Activated CD8-positive, alpha-beta T cell treated with anti-CD3 and anti-CD28 coated beads, Interleukin-2, amount 10 ng/mL, durations not matched to agents 7 days and 5 days (primary cell): ENCODE results near the gene CAMK2B. TPM values are rescaled to one million over a fixed set of nuclear protein-coding genes. Genes with fewer than 3 reads are reported as not detected.

Experiments used
- ATAC-seq: fragments of 150-1000 bp; cut with Tn5 transposase; one replicate; pipeline ENCODE4 v1.10.0; 2021; ENCODE audit warnings: moderate library complexity
- CTCF ChIA-PET: fragments of 350-600 bp; sonication (Branson Sonifier 250); formaldehyde crosslinking; loops from one replicate; lab custom pipeline; 2021; ENCODE audit warnings: antibody characterized with exemption; lab: Charles Lee
- POLR2A ChIA-PET: fragments of 350-600 bp; sonication (Branson Sonifier 250); formaldehyde crosslinking; loops from one replicate; lab custom pipeline; 2021; ENCODE audit warnings: antibody characterized with exemption; lab: Charles Lee
- DNase-seq: peaks from one replicate; pipeline ENCODE4 v3.0.0-alpha.2; 2020
- H3K27ac Mint-ChIP-seq: one replicate; pipeline ENCODE4 v1.8.0; 2021; ENCODE audit warnings: mild to moderate bottlenecking, mixed read lengths
- H3K27me3 Mint-ChIP-seq: one replicate; pipeline ENCODE4 v1.8.0; 2021; ENCODE audit warnings: low read depth, mixed read lengths
- H3K36me3 Mint-ChIP-seq: one replicate; pipeline ENCODE4 v1.8.0; 2021; ENCODE audit warnings: low read depth, mixed read lengths
- H3K4me1 Mint-ChIP-seq: one replicate; pipeline ENCODE4 v1.8.0; 2021; ENCODE audit warnings: low read depth, mixed read lengths
- H3K4me3 Mint-ChIP-seq: one replicate; pipeline ENCODE4 v1.8.0; 2021; ENCODE audit warnings: mild to moderate bottlenecking, mixed read lengths
- H3K9me3 Mint-ChIP-seq: one replicate; pipeline ENCODE4 v1.8.0; 2022; ENCODE audit warnings: mixed read lengths; ENCODE audit not compliant: insufficient read depth
- total RNA-seq, 2 experiments: library from RNA; stranded (reverse); gene quantifications; one replicate each; pipeline ENCODE4 v1.2.3, GENCODE V29; 2021

CAMK2B gene
- total RNA-seq, 2 experiments from 2014 or later, result not detected

DNA sequence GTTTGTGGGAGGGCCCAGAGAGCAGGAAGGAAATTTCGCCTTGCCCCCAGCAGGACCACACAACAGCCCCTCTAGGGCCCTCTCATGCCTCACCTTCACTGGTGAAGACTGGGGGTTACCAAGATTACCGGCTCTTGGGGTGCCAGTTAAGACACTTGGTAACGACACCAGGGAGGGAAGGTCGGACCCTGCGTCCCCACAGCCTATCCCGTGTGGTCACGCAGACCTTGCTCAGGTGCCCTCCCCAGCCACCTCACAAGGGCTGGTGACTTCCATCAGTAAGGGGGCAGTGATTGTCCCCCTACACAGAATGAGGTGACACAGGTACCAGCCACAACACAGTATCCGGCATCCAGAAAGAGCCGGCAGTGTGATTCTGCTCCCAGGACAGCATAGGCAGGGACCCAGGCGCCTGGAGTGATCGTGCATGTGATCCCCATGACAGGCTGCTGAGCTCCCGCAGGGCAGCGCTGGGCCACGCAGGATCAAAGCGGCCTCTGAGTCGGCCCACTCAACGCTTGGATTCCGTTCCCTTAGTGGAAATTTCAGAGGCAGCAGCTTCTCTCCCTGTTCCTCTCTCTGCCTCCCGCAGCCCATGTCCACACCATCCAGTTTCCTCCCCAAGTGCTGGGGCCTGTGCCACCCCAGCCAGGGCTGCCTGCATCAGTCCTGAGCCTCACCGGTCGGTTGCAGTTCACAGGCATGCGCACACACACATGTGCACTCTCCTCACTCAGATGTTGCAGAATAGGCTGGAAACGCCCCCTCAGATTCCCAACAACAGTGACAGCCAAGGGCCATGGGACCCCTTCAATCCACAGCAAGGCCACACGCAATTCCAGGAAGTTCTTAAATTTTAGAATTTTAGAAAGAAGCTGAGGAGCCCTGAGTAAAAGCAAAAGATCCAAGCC lies 35.8 kb downstream of the CAMK2B start:
- POLR2A ChIA-PET, result interaction anchor here (0.5 kb wide), 1 partner anchor 441 kb away, joined by 3 read pairs; no protein-coding TSS in a partner anchor
- no peak for DNase-seq
- H3K9me3 Mint-ChIP-seq, result no peaks in the 10 kb centered on the region
- CTCF ChIA-PET, result no interaction called here
- H3K4me1 Mint-ChIP-seq, result no peaks in the 10 kb centered on the region
- ATAC-seq, result no peak
- no peaks in the 10 kb centered on the region for H3K36me3 Mint-ChIP-seq
- peaks cover 21% of the 10 kb centered on the region for H3K27me3 Mint-ChIP-seq
- no peak overlapping the region for H3K27ac Mint-ChIP-seq
- no peak overlapping the region for H3K4me3 Mint-ChIP-seq

DNA sequence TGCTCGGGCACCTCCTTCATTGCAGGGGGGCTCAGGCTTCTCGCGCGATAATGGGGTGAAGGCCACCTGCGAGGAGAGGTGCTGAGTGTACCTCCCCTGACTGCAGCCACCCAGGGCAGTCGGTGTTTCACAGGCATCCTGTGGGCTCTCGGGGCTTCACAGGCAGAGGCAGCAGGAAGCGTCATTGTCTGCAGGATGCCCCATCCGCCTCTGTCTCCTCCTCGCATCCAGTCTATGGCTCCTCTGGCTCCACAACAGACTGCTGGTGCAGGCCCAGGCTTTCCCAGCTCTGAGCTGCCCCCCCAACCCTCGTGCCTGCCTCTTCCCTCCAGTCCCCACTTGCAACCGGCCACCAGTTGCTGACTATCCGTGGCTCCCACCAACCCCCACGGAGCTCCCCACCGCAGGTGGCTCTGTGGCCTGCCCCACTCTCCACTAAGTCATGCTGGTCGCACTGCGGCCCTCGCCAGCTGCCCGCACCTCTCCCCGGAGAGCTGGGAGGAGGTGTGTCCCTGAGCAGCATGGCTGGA lies 36.5 kb downstream of the CAMK2B start:
- Mint-ChIP-seq H3K36me3 (no peaks in the 10 kb centered on the region), H3K27me3 (peaks cover 17% of the 10 kb centered on the region), H3K4me3 (no peak overlapping the region), H3K9me3 (no peaks in the 10 kb centered on the region), H3K27ac (no peak overlapping the region), H3K4me1 (no peaks in the 10 kb centered on the region)
- ChIA-PET POLR2A (no interaction called here), CTCF (no interaction called here)
- DNase-seq (no peak), ATAC-seq (no peak)

DNA sequence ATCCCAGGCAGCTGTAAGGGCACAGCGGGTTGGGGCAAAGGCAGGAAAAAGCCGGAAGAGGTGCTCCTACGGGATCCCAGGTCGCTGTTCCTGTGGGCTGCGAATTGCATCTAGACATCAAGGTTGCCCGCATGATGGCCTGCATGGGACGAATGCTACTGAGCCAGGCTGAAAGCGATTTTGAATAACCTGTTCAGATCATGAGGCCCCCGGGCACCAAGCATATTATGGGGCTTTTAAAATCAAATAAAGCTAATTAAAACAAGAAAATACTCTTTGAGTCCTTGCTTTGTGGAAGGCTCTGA lies 37.1 kb downstream of the CAMK2B start:
- ChIA-PET CTCF (no interaction called here), POLR2A (no interaction called here)
- DNase-seq, result no peak
- Mint-ChIP-seq H3K36me3 (no peaks in the 10 kb centered on the region), H3K9me3 (no peaks in the 10 kb centered on the region), H3K4me3 (no peak overlapping the region), H3K27ac (no peak overlapping the region), H3K4me1 (no peaks in the 10 kb centered on the region), H3K27me3 (peaks cover 17% of the 10 kb centered on the region)
- no peak for ATAC-seq

DNA sequence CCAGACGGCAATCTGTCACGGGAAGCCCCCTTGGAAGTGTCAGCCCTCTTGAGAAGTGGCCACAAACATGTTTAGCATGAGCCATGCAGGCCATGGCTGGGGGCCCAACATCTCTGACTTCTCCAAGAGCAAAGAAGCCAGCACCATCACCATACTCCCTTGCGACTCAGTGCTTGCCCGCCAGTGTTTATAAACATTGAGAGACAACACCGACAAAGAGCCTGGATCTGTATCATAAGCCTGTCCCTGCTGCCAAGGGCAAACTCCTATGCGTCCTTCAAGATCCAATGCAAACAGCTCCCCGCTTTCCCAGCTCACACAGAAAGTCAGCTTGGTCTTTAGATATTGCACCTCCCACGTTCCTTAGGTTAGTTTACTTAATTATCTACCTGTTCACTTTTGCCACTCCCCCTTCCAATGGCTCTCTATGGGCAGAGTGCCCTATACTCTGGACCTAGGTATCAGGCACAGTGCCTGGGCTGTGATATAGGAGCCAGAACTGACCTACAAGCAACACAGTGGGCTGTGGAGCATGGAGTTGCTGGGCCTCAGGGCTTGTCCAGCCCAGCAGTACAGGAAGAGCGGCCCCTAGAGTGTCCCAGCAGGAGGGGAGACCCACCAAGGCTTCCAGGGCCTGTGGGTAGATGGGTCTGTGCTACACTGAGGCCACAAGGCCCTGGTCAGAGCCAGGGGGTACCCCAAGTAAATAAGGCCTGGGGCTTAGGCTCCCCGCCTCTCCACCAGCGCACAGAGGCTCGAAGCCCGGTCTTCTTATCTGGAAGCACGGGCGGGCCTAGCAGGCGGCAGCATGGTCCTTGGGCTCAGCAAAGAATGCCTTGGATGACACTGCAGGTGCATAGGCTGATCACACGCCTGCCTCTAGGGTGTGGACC lies 37.7 kb downstream of the CAMK2B start:
- POLR2A ChIA-PET, result no interaction called here
- Mint-ChIP-seq H3K36me3 (no peaks in the 10 kb centered on the region), H3K9me3 (no peaks in the 10 kb centered on the region), H3K4me3 (no peak overlapping the region), H3K4me1 (no peaks in the 10 kb centered on the region), H3K27me3 (peaks cover 13% of the 10 kb centered on the region), H3K27ac (no peak overlapping the region)
- ATAC-seq (no peak), DNase-seq (no peak)
- CTCF ChIA-PET, result interaction anchor here (1.2 kb wide), 1 partner anchor 46 kb away, joined by 3 read pairs; no protein-coding TSS in a partner anchor

DNA sequence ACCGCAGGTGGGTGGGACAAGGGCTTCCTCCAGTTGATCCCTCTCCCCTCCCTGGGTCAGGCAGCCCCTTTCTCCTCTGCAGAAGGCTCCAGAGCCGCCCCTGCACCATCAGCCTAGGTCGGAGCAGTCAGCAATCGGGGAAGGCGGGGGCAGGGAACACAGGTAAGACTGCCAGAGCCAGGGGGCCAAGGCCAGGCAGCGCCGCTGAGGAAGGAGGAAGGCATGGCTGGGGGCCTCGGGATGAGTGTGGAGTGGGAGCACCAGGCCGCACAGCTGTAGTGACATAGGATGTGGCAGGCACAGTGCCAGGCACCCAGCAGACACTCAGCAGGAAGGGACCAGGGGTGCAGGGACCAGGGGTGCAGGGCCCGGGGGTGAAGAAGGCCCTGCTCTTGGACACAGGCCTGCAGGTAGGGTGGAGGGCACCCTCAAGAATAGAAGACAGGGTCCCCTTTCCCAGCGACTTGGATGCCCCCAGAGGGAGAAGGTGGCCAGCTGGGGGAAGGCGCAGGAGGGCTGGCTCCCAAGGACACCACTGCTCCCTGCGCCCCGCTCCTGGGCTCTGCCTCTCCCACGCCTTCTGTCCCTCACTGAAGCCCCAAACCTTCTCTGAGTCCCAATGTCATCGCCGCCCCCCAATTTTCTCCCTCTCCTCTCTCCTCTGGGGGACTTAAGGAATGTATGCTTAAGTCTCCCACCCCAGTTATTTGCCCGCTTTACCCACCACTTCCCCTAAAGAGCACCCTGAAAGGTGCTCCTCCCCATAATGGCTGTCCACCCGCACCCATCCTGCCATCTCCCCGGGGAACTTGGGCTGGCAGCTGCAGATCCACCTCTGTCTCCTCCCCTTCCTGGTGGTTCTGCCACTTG lies 38.5 kb downstream of the CAMK2B start:
- POLR2A ChIA-PET, result no interaction called here
- Mint-ChIP-seq H3K36me3 (no peaks in the 10 kb centered on the region), H3K9me3 (no peaks in the 10 kb centered on the region), H3K27ac (no peak overlapping the region), H3K27me3 (peaks cover 9% of the 10 kb centered on the region), H3K4me1 (no peaks in the 10 kb centered on the region), H3K4me3 (no peak overlapping the region)
- DNase-seq, result no peak
- CTCF ChIA-PET, result interaction anchor here (1.2 kb wide), 1 partner anchor 46 kb away, joined by 3 read pairs; no protein-coding TSS in a partner anchor
- ATAC-seq, result no peak

DNA sequence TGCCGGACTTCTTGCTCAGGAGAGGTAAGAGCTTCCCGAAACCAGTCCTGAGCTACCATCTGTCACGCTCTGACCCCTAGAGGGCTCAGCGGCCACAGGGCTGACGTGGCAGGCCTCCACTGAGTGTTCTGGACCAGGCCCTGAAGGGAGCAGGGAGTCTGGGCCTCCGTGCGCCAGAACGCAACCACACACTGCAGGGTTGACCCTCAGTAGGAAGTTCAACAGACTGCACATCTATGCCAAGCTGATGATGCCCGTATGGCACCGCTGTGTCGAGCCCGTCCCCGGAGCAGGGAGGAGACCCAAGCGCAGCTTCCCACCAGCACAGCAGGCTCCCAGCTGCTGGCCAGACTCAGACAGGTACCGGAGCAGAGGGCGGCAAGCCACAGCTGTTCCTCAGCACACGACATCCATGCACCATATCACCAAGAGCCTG lies 39.2 kb downstream of the CAMK2B start:
- no peak for ATAC-seq
- DNase-seq, result no peak
- ChIA-PET POLR2A (no interaction called here), CTCF (no interaction called here)
- Mint-ChIP-seq H3K9me3 (no peaks in the 10 kb centered on the region), H3K36me3 (no peaks in the 10 kb centered on the region), H3K27ac (no peak overlapping the region), H3K4me3 (no peak overlapping the region), H3K27me3 (peaks cover 5% of the 10 kb centered on the region), H3K4me1 (no peaks in the 10 kb centered on the region)

DNA sequence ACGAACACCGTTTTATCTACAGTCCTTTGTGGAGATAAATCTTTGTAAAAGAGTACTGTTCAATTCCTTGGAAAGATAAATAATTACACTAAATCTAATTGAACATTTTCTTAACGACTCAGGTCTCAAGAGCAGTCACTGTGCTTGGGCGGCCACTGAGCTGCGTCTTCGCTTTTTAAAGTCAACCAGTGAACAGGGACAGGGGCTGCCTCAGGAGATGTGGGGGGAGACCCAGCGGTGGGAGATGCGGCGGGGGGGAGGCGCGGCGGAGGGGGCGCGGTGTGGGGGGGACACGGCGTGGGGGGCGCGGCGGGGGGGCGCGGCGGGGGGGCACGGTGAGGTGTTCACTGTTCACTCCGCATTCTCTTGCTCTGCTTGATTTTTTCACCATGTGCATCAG lies 39.8 kb downstream of the CAMK2B start:
- ATAC-seq (no peak), DNase-seq (no peak)
- Mint-ChIP-seq H3K4me3 (no peak overlapping the region), H3K27me3 (peaks cover 5% of the 10 kb centered on the region), H3K4me1 (no peaks in the 10 kb centered on the region), H3K36me3 (no peaks in the 10 kb centered on the region), H3K27ac (no peak overlapping the region), H3K9me3 (no peaks in the 10 kb centered on the region)
- ChIA-PET CTCF (no interaction called here), POLR2A (no interaction called here)

DNA sequence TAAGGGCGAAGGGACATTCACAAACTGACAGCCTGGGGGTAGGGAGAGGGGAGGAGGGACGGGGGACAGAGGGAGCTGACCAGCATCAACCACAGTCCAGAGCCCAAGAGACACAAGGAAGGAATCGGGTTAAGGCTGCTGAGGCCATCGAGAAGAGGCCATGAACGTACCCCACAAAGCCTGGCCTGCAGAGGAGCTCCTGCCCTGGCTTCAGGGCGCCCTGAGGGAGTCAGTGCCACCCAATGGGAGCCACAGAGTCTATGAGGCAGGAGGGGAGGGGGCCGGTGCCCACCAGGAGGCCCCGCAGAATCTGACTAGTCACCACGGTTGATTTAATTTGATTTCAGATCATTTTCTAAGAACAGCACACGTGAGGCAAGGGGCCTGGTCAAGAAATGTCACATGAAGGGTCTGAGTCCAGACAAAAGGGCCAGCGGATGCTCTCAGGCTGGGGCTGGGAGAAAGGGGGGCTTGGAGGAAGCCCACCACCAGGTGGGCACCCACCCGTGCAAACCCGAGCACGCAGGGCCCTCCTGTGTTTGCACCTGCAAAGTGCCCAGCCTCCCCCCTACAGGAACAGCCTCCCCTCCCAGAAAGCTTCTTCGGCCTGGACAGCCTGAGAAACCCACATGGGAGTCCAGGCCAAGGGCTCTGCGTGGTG lies 40.4 kb downstream of the CAMK2B start:
- Mint-ChIP-seq H3K27me3 (peaks cover 2% of the 10 kb centered on the region), H3K9me3 (no peaks in the 10 kb centered on the region), H3K4me3 (no peak overlapping the region), H3K27ac (no peak overlapping the region), H3K4me1 (no peaks in the 10 kb centered on the region), H3K36me3 (no peaks in the 10 kb centered on the region)
- DNase-seq, result no peak
- CTCF ChIA-PET, result no interaction called here
- no peak for ATAC-seq
- POLR2A ChIA-PET, result no interaction called here

DNA sequence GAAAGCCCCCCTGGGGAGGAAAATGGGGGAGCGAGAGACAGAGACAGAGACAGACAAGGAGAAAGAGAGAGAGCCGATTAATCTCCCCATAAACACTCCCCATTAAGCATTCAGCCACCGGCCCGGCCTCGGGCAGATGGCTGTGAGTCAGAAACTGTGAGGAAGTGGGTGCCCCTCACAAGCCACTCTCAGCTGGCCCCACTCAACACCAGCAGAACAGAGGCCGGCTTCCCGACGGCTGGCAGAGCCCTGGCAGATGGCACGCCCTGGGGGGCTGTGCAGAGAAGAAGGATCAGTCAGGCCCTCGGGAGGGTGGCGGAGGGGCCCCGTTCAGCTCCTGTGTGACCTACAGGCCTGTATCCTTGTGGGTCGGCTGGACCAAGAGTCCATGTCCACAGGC lies 41.2 kb downstream of the CAMK2B start:
- Mint-ChIP-seq H3K4me3 (no peak overlapping the region), H3K4me1 (no peaks in the 10 kb centered on the region), H3K9me3 (no peaks in the 10 kb centered on the region), H3K27me3 (no peaks in the 10 kb centered on the region), H3K36me3 (no peaks in the 10 kb centered on the region), H3K27ac (no peak overlapping the region)
- ATAC-seq (no peak), DNase-seq (no peak)
- POLR2A ChIA-PET, result no interaction called here
- CTCF ChIA-PET, result no interaction called here

DNA sequence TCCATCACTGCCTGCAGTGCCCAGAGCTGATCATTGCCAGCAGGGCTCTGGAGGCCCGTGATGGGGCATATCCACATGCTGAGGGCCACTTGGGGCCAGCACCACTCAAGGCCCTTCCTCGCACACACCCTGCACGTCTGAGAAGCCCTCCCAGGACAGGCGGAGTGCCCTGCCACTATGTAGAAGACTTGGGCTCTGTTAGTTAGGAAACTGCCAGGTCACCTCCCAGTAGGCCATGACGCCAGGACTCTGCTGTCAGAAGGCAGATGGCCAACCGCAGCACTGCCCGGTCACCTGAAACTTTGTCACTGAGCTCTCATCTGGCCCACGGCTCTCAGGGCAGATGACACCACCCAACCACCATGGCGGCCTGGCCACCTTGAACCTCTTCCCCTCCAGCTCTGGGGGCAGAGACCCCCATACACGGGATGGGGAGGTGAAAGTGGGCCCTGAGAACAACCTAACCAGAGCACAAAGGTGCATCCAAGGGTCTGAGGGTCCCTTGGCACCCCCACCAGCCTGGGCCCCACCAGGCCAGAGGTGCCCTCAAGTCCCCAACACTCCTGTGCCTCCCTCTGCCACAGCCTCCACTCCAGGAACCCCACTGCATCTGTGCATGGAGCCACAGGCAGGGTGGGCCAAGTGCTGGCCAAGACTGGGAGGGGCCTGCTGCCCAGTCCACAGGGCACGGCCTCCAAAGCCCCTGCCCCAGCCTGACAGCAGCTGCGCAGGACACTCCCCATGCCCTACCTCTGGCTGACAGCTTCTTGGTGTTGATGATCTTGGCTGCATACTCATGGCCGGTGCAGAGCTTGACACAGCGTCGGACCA lies 41.8 kb downstream of the CAMK2B start:
- no peaks in the 10 kb centered on the region for H3K27me3 Mint-ChIP-seq
- ChIA-PET CTCF (no interaction called here), POLR2A (no interaction called here)
- no peak for ATAC-seq
- H3K9me3 Mint-ChIP-seq, result no peaks in the 10 kb centered on the region
- no peak overlapping the region for H3K27ac Mint-ChIP-seq
- no peak for DNase-seq
- H3K4me1 Mint-ChIP-seq, result no peaks in the 10 kb centered on the region
- H3K4me3 Mint-ChIP-seq, result no peak overlapping the region
- no peaks in the 10 kb centered on the region for H3K36me3 Mint-ChIP-seq
